RWPE2 (cell line): ENCODE data around the gene PLCG1.

Source experiments
- ATAC-seq: fragments of 200-7000 bp; cut with Tn5 transposase; 3 replicates; pipeline ENCODE4 v1.9.1; 2021; ENCODE audit warnings: low read depth
- DNase-seq: peaks from one replicate; pipeline ENCODE4 v3.0.0-alpha.2; 2020; ENCODE audit warnings: low spot score
- H3K27ac ChIP-seq: fragments of 450-650 bp; 2 replicates; pipeline ENCODE4 v1.5.1; 2017; ENCODE audit warnings: mild to moderate bottlenecking; ENCODE audit not compliant: poor library complexity, severe bottlenecking
- H3K27me3 ChIP-seq: fragments of 250-450 bp; sonication (Bioruptor Pico); 2 replicates; pipeline ENCODE4 v1.5.1; 2021; ENCODE audit warnings: mild to moderate bottlenecking, moderate library complexity; ENCODE audit not compliant: insufficient read depth, poor library complexity, severe bottlenecking
- H3K36me3 ChIP-seq: fragments of 250-450 bp; sonication (Bioruptor Pico); 2 replicates; pipeline ENCODE4 v1.5.1; 2020; ENCODE audit warnings: low read depth, mild to moderate bottlenecking, moderate library complexity
- H3K4me1 ChIP-seq: fragments of 250-450 bp; sonication (Bioruptor Pico); 2 replicates; pipeline ENCODE4 v1.5.1; 2021; ENCODE audit warnings: mild to moderate bottlenecking, moderate library complexity; ENCODE audit not compliant: insufficient read depth, poor library complexity, severe bottlenecking
- H3K4me3 ChIP-seq: fragments of 250-450 bp; sonication (Bioruptor Pico); 2 replicates; pipeline ENCODE4 v1.5.1; 2021; ENCODE audit warnings: mild to moderate bottlenecking, moderate library complexity; ENCODE audit not compliant: severe bottlenecking
- H3K9me3 ChIP-seq: fragments of 250-450 bp; sonication (Bioruptor Pico); 2 replicates; pipeline ENCODE4 v1.5.1; 2021; ENCODE audit warnings: mild to moderate bottlenecking, moderate library complexity; ENCODE audit not compliant: severe bottlenecking
- CTCF ChIP-seq: fragments of 450-650 bp; IDR thresholded peaks from one replicate; pipeline ENCODE4 v1.5.1; 2017; ENCODE audit warnings: mild to moderate bottlenecking, moderate library complexity; ENCODE audit not compliant: poor library complexity, severe bottlenecking

Gene PLCG1

DNA sequence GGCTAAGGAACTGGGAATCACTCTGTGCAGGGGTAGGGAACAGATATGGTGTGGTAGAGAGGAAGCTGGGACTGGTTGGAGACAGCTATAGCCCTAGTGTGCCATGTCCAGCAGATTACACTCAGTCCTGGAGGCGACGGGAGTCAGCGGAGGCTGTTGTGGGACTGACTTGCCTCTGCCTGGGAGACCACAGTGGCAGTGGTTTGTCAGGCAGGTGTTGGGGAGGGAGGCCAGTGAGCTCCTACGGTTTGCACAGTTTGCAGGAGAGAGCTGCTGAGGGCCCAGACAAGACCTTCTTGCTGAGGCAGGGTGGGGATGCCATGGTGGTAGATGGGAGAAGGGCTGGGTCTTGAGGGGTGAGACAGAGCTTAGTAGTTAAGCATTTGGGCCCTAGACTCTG lies 4.9 kb downstream of the PLCG1 start:
- DNase-seq (no peak), ATAC-seq (no peak)
- no peaks in the 10 kb centered on the region for H3K9me3 ChIP-seq
- H3K4me1 ChIP-seq = peaks cover 9% of the 10 kb centered on the region
- no peak for TF ChIP-seq CTCF
- H3K36me3 ChIP-seq = peaks cover 27% of the 10 kb centered on the region
- H3K4me3 ChIP-seq = no peak overlapping the region
- H3K27ac ChIP-seq = no peak overlapping the region
- H3K27me3 ChIP-seq = no peaks in the 10 kb centered on the region

GRCh38 chr20:41142919-41143318 lies 5.6 kb downstream of the PLCG1 start:
- Histone ChIP-seq H3K4me1 (peaks cover 9% of the 10 kb centered on the region), H3K4me3 (no peak overlapping the region)
- DNase-seq = no peak

GRCh38 chr20:41143354-41143753 lies 6.0 kb downstream of the PLCG1 start:
- no peak for TF ChIP-seq CTCF
- H3K4me3 ChIP-seq = no peak overlapping the region
- DNase-seq (no peak), ATAC-seq (no peak)
- H3K36me3 ChIP-seq = peaks cover 27% of the 10 kb centered on the region
- H3K4me1 ChIP-seq = peaks cover 9% of the 10 kb centered on the region
- H3K27ac ChIP-seq = no peak overlapping the region
- no peaks in the 10 kb centered on the region for H3K9me3 ChIP-seq
- no peaks in the 10 kb centered on the region for H3K27me3 ChIP-seq

More at GRCh38 chr20:41142919-41143318, 5.6 kb downstream of the PLCG1 start:
- H3K9me3 ChIP-seq = no peaks in the 10 kb centered on the region
- H3K27me3 ChIP-seq = no peaks in the 10 kb centered on the region
- ATAC-seq = no peak
- H3K27ac ChIP-seq = no peak overlapping the region
- peaks cover 27% of the 10 kb centered on the region for H3K36me3 ChIP-seq
- TF ChIP-seq CTCF = no peak

DNA sequence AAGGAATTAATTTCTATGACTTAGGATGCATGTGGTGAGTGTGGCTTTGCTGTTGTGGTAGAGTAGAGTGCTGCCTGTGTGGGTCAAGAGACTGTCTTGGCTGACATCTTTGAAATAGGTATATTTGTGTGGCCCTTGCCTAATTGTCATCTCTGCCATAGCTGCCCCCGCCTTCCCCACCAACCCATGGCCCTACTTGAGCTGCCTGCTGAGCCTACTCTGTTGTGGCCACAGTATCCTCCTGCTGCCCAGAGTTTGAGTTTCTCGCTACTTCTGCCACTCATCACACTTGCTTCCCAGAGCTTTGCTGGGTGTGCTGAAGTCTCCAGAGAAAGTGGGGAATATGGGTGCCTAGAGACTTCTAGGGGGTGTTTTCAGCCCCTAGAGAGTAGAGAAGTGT lies 8.0 kb downstream of the PLCG1 start:
- no peak for DNase-seq
- H3K27ac ChIP-seq = no peak overlapping the region
- no peak for TF ChIP-seq CTCF
- H3K9me3 ChIP-seq = no peaks in the 10 kb centered on the region
- H3K4me1 ChIP-seq = peaks cover 3% of the 10 kb centered on the region
- no peak overlapping the region for H3K4me3 ChIP-seq
- H3K36me3 ChIP-seq = peaks cover 19% of the 10 kb centered on the region
- H3K27me3 ChIP-seq = no peaks in the 10 kb centered on the region
- no peak for ATAC-seq

DNA sequence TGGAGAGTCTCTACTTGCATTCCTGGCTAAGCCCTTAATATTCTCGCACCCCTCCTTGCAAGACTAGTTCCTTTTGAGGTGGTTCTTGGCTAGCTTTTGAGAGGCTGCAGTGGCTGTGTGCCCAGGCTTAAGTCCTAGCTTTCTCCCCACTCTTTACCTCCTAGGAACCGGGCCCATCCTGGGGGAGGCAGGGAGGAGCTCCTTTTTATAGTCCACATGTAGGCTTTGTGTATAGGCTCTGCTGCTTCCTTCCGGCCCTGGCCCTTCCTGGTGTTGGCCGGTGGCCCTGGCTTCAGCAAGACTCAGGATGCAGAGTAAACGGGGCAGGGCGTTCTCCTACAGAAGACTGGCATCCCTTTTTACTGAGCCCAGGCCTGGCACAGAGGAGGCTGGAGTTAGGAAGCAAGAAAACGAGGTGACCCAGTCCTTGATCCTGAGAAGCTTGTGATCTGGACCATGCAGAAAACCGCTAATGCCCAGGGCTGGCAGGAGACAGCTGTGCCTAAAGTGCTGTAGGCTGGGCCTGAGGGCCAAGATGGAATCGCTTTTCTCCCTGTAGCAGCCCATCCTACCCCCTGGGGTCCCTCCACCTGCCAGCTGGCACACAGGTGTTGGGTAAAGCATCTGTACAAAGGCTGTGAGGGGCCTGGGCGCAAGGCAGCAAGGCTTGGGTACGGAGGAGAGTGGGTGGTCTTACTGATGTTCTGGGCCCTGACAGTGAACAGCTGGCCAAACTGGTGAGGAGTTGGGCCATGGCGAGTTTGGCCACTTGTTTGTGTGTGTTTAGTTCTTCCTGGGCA lies 8.7 kb downstream of the PLCG1 start:
- no peak for ATAC-seq
- no peak overlapping the region for H3K27ac ChIP-seq
- no peak for TF ChIP-seq CTCF
- no peak for DNase-seq
- no peaks in the 10 kb centered on the region for H3K27me3 ChIP-seq
- no peaks in the 10 kb centered on the region for H3K9me3 ChIP-seq
- peaks cover 15% of the 10 kb centered on the region for H3K36me3 ChIP-seq
- H3K4me1 ChIP-seq = peaks cover 3% of the 10 kb centered on the region
- H3K4me3 ChIP-seq = no peak overlapping the region
